ENCODE results near the gene SOAT1.
"Not testable (repeated sequence)": the region's sequence is repeated elsewhere in the genome, so short reads cannot be mapped to it uniquely, and the experiment has no call there.

SOAT1 gene

GRCh38 chr1:179293340-179294327 is at the start of gene SOAT1:
Gene SOAT1, plus strand, starts transcription at chr1:179293797. Its CDS starts 8,888 bp downstream, at chr1:179302685.
- peak within 1 kb of the TSS; percentile 84 for H3K4me3 ChIP-seq (ENCODE audit: low read depth, low read length)
- no peak for TF ChIP-seq CTCF (IDR thresholded peaks at IDR 0.05; ENCODE audit: low read depth, low read length)

- not testable (repeated sequence) for H3K4me3 ChIP-seq (ENCODE audit: low read depth, low read length)
These were observed 48.2 kb upstream of the SOAT1 start for GRCh38 chr1:179245426-179245825.

GRCh38 chr1:179247923-179248322 is 45.7 kb upstream of the SOAT1 start:
- no peak for TF ChIP-seq CTCF (IDR thresholded peaks at IDR 0.05; ENCODE audit: low read depth, low read length)
- no peak overlapping the region for H3K4me3 ChIP-seq (ENCODE audit: low read depth, low read length)

- peak; percentile 20; the same call in 1 of the 2 replicates for TF ChIP-seq CTCF (IDR thresholded peaks at IDR 0.05; ENCODE audit: low read depth, low read length)
These were observed 41.9 kb upstream of the SOAT1 start for GRCh38 chr1:179251675-179252074.

GRCh38 chr1:179252606-179253005 is 41.0 kb upstream of the SOAT1 start:
- TF ChIP-seq CTCF (IDR thresholded peaks at IDR 0.05; ENCODE audit: low read depth, low read length) = no peak
- no peak overlapping the region for H3K4me3 ChIP-seq (ENCODE audit: low read depth, low read length)

More at GRCh38 chr1:179251675-179252074, 41.9 kb upstream of the SOAT1 start:
- no peak overlapping the region for H3K4me3 ChIP-seq (ENCODE audit: low read depth, low read length)

- H3K4me3 ChIP-seq (ENCODE audit: low read depth, low read length) = no peak overlapping the region
- no peak for TF ChIP-seq CTCF (IDR thresholded peaks at IDR 0.05; ENCODE audit: low read depth, low read length)
These were observed 40.2 kb upstream of the SOAT1 start for GRCh38 chr1:179253286-179253972.

GRCh38 chr1:179262183-179262582 is 31.4 kb upstream of the SOAT1 start:
- TF ChIP-seq CTCF (IDR thresholded peaks at IDR 0.05; ENCODE audit: low read depth, low read length) = no peak
- H3K4me3 ChIP-seq (ENCODE audit: low read depth, low read length) = no peak overlapping the region
